NT2/D1 (cell line): ENCODE data around the gene VPS39.

Experiments used
- SUZ12 ChIP-seq: IDR thresholded peaks from 2 replicates; pipeline ENCODE4 v1.6.1; 2011; ENCODE audit not compliant: insufficient read length, insufficient read depth; ENCODE audit errors: extremely low read depth
- YY1 ChIP-seq: IDR thresholded peaks from 2 replicates; pipeline ENCODE4 v1.6.1; 2011; ENCODE audit not compliant: insufficient read length, insufficient read depth
- ZNF274 ChIP-seq: IDR thresholded peaks from 2 replicates; pipeline ENCODE4 v1.6.1; 2011; ENCODE audit warnings: mild to moderate bottlenecking, low read depth, low read length

DNA sequence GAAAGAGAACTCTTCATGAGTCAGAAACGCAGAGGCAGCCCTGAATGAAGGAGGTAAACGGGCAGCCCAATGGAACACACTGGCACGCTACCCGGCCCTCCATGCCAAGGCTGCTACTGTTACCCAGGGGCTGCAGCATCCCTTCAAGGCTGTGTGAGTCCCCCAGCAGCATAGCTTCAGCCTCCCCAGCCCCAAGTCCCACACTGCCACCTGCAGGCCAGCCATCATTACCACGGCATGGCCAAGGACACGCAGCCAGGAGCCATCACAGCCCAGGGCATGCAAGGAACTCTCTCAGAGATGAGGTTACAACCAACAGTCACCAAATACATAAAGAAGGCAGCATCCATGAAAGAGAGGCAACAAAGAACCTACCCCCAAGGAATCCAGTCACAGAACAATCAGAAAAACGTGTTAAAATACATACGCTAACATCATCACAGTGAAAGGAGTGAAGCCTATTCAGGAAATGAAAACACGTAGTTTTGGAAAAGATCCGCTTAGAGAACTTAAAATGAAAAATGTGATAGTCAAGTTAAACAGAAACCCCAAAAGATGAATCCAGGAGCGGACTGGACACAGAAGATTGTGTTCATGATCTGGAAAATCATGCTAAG, 74.1 kb downstream of the VPS39 start:
- TF ChIP-seq YY1 (no peak), ZNF274 (no peak), SUZ12 (no peak)
